SU-DHL-6 (cell line): Measurements from ENCODE around the gene ADAM12.

Source experiments
- H2AFZ ChIP-seq: fragments of 200-600 bp; sonication (generic); 2 replicates; pipeline ENCODE4 v1.6.1; 2014; ENCODE audit warnings: low read depth, mild to moderate bottlenecking, moderate library complexity, mixed read lengths, antibody characterized with exemption, low read length; ENCODE audit not compliant: severe bottlenecking
- H3F3A ChIP-seq: fragments of 200-600 bp; shearing (Covaris generic); 2 replicates; pipeline ENCODE4 v1.6.0; 2016; ENCODE audit warnings: antibody characterized with exemption, mild to moderate bottlenecking; ENCODE audit not compliant: insufficient read depth
- H3K27ac ChIP-seq: fragments of 200-600 bp; sonication (generic); 2 replicates; pipeline ENCODE4 v1.5.1; 2016; ENCODE audit warnings: low read depth, mild to moderate bottlenecking, low read length, moderate library complexity, mixed read lengths
- H3K27me3 ChIP-seq: fragments of 200-600 bp; sonication (generic), shearing (Covaris generic); 2 replicates; pipeline ENCODE4 v1.6.0; 2014; ENCODE audit warnings: mild to moderate bottlenecking, low read length
- H3K36me3 ChIP-seq: fragments of 200-600 bp; sonication (generic); 2 replicates; pipeline ENCODE4 v1.6.1; 2014; ENCODE audit warnings: mild to moderate bottlenecking, low read length, mixed read lengths
- H3K4me2 ChIP-seq: fragments of 300-600, 200-600 bp; shearing (Covaris generic), sonication (generic); 2 replicates; pipeline ENCODE4 v1.6.0; 2014; ENCODE audit warnings: low read length, low read depth, mild to moderate bottlenecking; ENCODE audit not compliant: poor library complexity, severe bottlenecking
- H3K4me3 ChIP-seq: fragments of 200-600 bp; sonication (generic); 2 replicates; pipeline ENCODE4 v1.5.1; 2014; ENCODE audit warnings: antibody characterized with exemption, low read length, mild to moderate bottlenecking, mixed read lengths; ENCODE audit not compliant: insufficient read depth, poor library complexity, severe bottlenecking
- H3K79me2 ChIP-seq: fragments of 200-600 bp; sonication (generic); 2 replicates; pipeline ENCODE4 v1.6.1; 2014; ENCODE audit warnings: mild to moderate bottlenecking, low read length, moderate library complexity; ENCODE audit not compliant: insufficient read depth
- H3K9ac ChIP-seq: fragments of 200-600 bp; sonication (generic); 2 replicates; pipeline ENCODE4 v1.7.0; 2014; ENCODE audit warnings: mild to moderate bottlenecking, low read length
- H3K9me2 ChIP-seq: fragments of 200-600 bp; sonication (generic); replicated peaks from 2 replicates; pipeline ENCODE4 v1.6.1; 2014; ENCODE audit warnings: low read length; ENCODE audit not compliant: insufficient read depth
- H3K9me3 ChIP-seq: fragments of 200-600 bp; sonication (generic); 2 replicates; pipeline ENCODE4 v1.6.1; 2014; ENCODE audit warnings: low read length, mixed read lengths; ENCODE audit not compliant: insufficient read depth
- H4K20me1 ChIP-seq: fragments of 200-600 bp; sonication (generic); 2 replicates; pipeline ENCODE4 v1.6.1; 2014; ENCODE audit warnings: low read depth, mild to moderate bottlenecking, antibody characterized with exemption, low read length, moderate library complexity, mixed read lengths
- EZH2phosphoT487 ChIP-seq: fragments of 200-600 bp; sonication (generic), shearing (Covaris generic); conservative IDR thresholded peaks from 2 replicates; pipeline ENCODE4 v1.6.1; 2018; ENCODE audit warnings: mild to moderate bottlenecking, antibody characterized with exemption, low read length, moderate library complexity, mixed read lengths
- TF ChIP-seq, protein P1 (sequence below): fragments of 200-600 bp; sonication (generic); IDR thresholded peaks from one replicate; pipeline ENCODE4 v1.5.1; 2017; ENCODE audit warnings: antibody characterized with exemption, mild to moderate bottlenecking, low read length, moderate library complexity; ENCODE audit not compliant: insufficient read depth, poor library complexity, severe bottlenecking

ADAM12 gene

DNA sequence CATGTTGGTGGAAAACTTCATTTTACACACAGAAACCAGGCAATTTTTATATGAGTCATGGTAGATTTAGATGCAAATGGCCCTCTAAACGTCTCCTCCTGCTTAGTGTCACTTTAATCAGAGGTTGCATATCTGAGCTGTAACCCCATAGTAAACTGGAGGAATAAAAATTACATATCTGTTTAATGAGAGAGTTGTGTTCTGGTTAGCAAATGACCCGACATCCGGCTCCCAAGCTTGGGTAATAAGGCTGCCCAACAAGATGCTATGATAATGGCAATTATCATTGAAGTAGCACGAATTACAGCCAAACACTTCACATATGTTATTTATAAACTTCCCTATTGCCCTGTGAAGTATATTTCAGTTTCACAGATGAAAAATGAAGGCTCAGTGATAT is 10.6 kb upstream of the ADAM12 start:
- Histone ChIP-seq H3K9me2 (no peaks in the 10 kb centered on the region), H3K9me3 (no peaks in the 10 kb centered on the region), H4K20me1 (no peaks in the 10 kb centered on the region), H3K27ac (no peak overlapping the region), H3K4me2 (no peak overlapping the region), H3F3A (no peaks in the 10 kb centered on the region), H3K4me3 (no peak overlapping the region), H3K36me3 (no peaks in the 10 kb centered on the region), H3K27me3 (no peaks in the 10 kb centered on the region), H2AFZ (no peak overlapping the region), H3K9ac (no peak overlapping the region), H3K79me2 (no peaks in the 10 kb centered on the region)
- TF ChIP-seq, protein P1, sequence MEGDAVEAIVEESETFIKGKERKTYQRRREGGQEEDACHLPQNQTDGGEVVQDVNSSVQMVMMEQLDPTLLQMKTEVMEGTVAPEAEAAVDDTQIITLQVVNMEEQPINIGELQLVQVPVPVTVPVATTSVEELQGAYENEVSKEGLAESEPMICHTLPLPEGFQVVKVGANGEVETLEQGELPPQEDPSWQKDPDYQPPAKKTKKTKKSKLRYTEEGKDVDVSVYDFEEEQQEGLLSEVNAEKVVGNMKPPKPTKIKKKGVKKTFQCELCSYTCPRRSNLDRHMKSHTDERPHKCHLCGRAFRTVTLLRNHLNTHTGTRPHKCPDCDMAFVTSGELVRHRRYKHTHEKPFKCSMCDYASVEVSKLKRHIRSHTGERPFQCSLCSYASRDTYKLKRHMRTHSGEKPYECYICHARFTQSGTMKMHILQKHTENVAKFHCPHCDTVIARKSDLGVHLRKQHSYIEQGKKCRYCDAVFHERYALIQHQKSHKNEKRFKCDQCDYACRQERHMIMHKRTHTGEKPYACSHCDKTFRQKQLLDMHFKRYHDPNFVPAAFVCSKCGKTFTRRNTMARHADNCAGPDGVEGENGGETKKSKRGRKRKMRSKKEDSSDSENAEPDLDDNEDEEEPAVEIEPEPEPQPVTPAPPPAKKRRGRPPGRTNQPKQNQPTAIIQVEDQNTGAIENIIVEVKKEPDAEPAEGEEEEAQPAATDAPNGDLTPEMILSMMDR, result no peak
- TF ChIP-seq EZH2phosphoT487, result no peak

DNA sequence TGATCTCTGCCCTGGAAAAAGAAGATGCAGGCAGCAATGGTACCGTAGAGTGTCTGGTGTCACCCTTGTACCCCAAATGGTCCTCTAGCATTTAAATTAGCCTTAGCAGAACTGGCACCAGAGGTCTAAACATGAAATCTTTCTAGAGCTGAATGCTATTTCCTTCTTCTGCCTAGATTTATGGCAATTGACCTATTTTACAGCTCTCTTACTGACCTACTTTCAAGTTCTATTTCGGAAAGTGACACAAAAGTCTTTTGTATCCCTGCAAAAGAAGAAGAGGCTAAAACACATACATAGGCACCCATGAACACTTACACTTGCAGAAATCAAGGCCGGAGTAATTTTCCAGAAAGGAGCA is 10.1 kb upstream of the ADAM12 start:
- Histone ChIP-seq H3K4me2 (no peak overlapping the region), H3K79me2 (no peaks in the 10 kb centered on the region), H3K27me3 (no peaks in the 10 kb centered on the region), H4K20me1 (no peaks in the 10 kb centered on the region), H3K27ac (no peak overlapping the region), H3K9me2 (no peaks in the 10 kb centered on the region), H3K36me3 (no peaks in the 10 kb centered on the region), H3F3A (no peaks in the 10 kb centered on the region), H3K4me3 (no peak overlapping the region), H2AFZ (no peak overlapping the region), H3K9ac (no peak overlapping the region), H3K9me3 (no peaks in the 10 kb centered on the region)
- no peak for TF ChIP-seq EZH2phosphoT487
- TF ChIP-seq, protein P1, result no peak

DNA sequence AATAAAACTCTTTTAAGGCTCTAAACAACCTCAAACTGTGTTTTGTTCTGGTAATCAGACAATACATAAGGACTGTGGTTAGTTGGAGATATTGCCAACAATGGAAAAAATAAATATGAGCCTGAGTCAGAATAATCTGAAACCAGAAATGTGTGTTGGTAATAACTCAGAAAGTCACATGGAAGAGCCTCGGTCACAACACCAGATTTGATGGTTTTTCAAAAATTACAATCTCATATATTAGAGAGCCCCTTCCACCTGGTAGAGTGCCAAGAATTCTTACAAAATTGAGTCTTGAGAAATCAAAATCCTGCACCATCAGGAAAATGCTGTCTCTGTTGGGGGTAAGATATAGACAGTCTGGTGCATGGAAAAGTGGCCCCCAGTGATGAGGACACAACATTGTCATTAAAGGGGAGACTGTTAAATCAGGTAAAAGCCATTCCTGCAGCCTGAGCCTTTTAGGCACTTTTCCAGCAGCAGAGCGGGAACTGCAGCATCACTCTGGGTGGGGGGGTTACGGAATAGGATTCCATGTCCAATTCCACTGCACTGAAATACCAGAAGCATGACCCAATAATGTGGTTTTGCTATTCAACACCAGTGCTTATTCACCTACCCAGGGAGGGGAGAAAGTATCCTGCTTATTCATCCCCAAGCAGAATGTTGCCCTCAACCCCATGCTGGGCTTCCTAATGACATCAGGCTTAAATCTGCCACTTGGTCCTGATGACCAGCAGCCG is 9.5 kb upstream of the ADAM12 start:
- no peak overlapping the region for H3K9ac ChIP-seq
- H3K9me3 ChIP-seq, result no peaks in the 10 kb centered on the region
- H3K36me3 ChIP-seq, result no peaks in the 10 kb centered on the region
- TF ChIP-seq EZH2phosphoT487, result no peak
- TF ChIP-seq, protein P1, result no peak
- H3K4me2 ChIP-seq, result no peak overlapping the region
- no peaks in the 10 kb centered on the region for H4K20me1 ChIP-seq
- no peaks in the 10 kb centered on the region for H3F3A ChIP-seq
- H3K27ac ChIP-seq, result no peak overlapping the region
- H3K4me3 ChIP-seq, result no peak overlapping the region
- H3K9me2 ChIP-seq, result no peaks in the 10 kb centered on the region
- no peaks in the 10 kb centered on the region for H3K27me3 ChIP-seq
- H3K79me2 ChIP-seq, result no peaks in the 10 kb centered on the region
- no peak overlapping the region for H2AFZ ChIP-seq
